Gastrocnemius medialis (tissue), 4 donors: ENCODE measurements around the gene TARS3. TPM values are rescaled to one million over a fixed set of nuclear protein-coding genes. Genes with fewer than 3 reads are reported as not detected.
A peak's percentile ranks its signal among the peaks of the same experiment; 100 is the strongest.
"Not testable (repeated sequence)": the region's sequence is repeated elsewhere in the genome, so short reads cannot be mapped to it uniquely, and the experiment has no call there.

Source experiments
- ATAC-seq, 2 donors: fragments of 150-250 bp; one replicate each; pipeline ENCODE4 v1.9.1; 2016
- DNase-seq, 2 donors: peaks; one replicate each; pipeline ENCODE4 v3.0.0-alpha.2; 2019
- H3K27ac ChIP-seq, 4 donors: fragments of 200-600 bp; sonication (generic); 1 replicate in 1 of 4; 2 replicates in 3 of 4; pipeline ENCODE4 v1.5.1; 2016 to 2018; ENCODE audit warnings: mild to moderate bottlenecking in 2 of 4, moderate library complexity in 1 of 4
- H3K27me3 ChIP-seq, 3 donors: fragments of 200-600 bp; sonication (generic) in 2 of 3; 1 replicate in 1 of 3; 2 replicates in 2 of 3; pipeline versions ENCODE4 v1.5.1 to v1.6.0; 2016 to 2019; ENCODE audit warnings: mild to moderate bottlenecking in 1 of 3, moderate library complexity in 1 of 3
- H3K36me3 ChIP-seq, 2 donors: fragments of 200-600 bp; sonication (generic) in 1 of 2; one replicate each; pipeline ENCODE4 v1.5.1; 2017 to 2018
- H3K4me1 ChIP-seq, 2 donors: fragments of 200-600 bp; sonication (generic) in 1 of 2; one replicate each; pipeline ENCODE4 v1.5.1; 2016 to 2017; ENCODE audit warnings: mild to moderate bottlenecking in 2 of 2
- H3K4me3 ChIP-seq, 4 donors: fragments of 200-600 bp; sonication (generic) in 3 of 4; 1 replicate in 1 of 4; 2 replicates in 3 of 4; pipeline ENCODE4 v1.5.1; 2016 to 2019; ENCODE audit warnings: mild to moderate bottlenecking in 2 of 4
- H3K9me3 ChIP-seq, 3 donors: fragments of 200-600 bp; sonication (generic) in 2 of 3; 1 replicate in 1 of 3; 2 replicates in 2 of 3; pipeline ENCODE4 v1.5.1; 2016 to 2019
- POLR2A ChIP-seq, 2 donors: fragments of 450-650 bp; IDR thresholded peaks; one replicate each; pipeline ENCODE4 v1.6.1; 2017; ENCODE audit warnings: antibody characterized with exemption in 2 of 2, mild to moderate bottlenecking in 2 of 2, moderate library complexity in 2 of 2
- in situ Hi-C, 4 donors: fragments of 200-750 bp; cut with MboI; loops; one replicate each; pipeline versions ENCODE4 v1.15.0 to v1.8.0; 2017; ENCODE audit warnings: low sequenced_read_pairs in 4 of 4
- intact Hi-C: fragments of 100-400 bp; cut with DNase I; formaldehyde crosslinking; loops from one replicate; pipeline ENCODE4 v1.15.1; 2023; ENCODE audit warnings: low total_unique reads
- total RNA-seq, 4 donors: library from RNA; depleted of rRNA; stranded (reverse); fragments of >200 nt; gene quantifications; one replicate each; pipeline versions ENCODE4 v1.1.0 to v1.2.3, GENCODE V29; 2016
- TF ChIP-seq, protein P1 (sequence below), 5 experiments: fragments of 450-650 bp in 3 of 5; fragments of 200-600 bp in 2 of 5; sonication (generic) in 2 of 5; IDR thresholded peaks in 4 of 5; conservative IDR thresholded peaks in 1 of 5; 1 replicate in 4 of 5; 2 replicates in 1 of 5; pipeline ENCODE4 v1.5.1; 2016 to 2019; ENCODE audit warnings: antibody characterized with exemption in 5 of 5, mild to moderate bottlenecking in 3 of 5, moderate library complexity in 3 of 5

The TARS3 gene
- total RNA-seq, 4 donors from 2014 or later, result 38.3 to 69.9 (median 55.4) TPM

GRCh38 chr15:101637038-101637437 lies 87.2 kb downstream of the TARS3 start:
- TF ChIP-seq POLR2A (IDR thresholded peaks at IDR 0.05), result no peak
- TF ChIP-seq, protein P1, sequence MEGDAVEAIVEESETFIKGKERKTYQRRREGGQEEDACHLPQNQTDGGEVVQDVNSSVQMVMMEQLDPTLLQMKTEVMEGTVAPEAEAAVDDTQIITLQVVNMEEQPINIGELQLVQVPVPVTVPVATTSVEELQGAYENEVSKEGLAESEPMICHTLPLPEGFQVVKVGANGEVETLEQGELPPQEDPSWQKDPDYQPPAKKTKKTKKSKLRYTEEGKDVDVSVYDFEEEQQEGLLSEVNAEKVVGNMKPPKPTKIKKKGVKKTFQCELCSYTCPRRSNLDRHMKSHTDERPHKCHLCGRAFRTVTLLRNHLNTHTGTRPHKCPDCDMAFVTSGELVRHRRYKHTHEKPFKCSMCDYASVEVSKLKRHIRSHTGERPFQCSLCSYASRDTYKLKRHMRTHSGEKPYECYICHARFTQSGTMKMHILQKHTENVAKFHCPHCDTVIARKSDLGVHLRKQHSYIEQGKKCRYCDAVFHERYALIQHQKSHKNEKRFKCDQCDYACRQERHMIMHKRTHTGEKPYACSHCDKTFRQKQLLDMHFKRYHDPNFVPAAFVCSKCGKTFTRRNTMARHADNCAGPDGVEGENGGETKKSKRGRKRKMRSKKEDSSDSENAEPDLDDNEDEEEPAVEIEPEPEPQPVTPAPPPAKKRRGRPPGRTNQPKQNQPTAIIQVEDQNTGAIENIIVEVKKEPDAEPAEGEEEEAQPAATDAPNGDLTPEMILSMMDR (IDR thresholded peaks at IDR 0.05 in 4 of 5, conservative IDR thresholded peaks at IDR 0.05 in 1 of 5), result no peak
- Histone ChIP-seq H3K27ac (no peak overlapping the region), H3K4me1 (peaks cover 4 to 9% of the 10 kb centered on the region in 2 donors), H3K36me3 (peaks cover 0 to 18% of the 10 kb centered on the region in 2 donors), H3K4me3 (no peak overlapping the region), H3K9me3 (no peaks in the 10 kb centered on the region), H3K27me3 (no peaks in the 10 kb centered on the region)
- intact Hi-C loops (no loop called here), in situ Hi-C loops (no loop called here)
- no peak for DNase-seq
- no peak for ATAC-seq

- no peaks in the 10 kb centered on the region for H3K27me3 ChIP-seq
- H3K9me3 ChIP-seq, result no peaks in the 10 kb centered on the region
- H3K4me1 ChIP-seq, result peaks cover 4 to 6% of the 10 kb centered on the region in 2 donors
- TF ChIP-seq, protein P1 (IDR thresholded peaks at IDR 0.05 in 4 of 5, conservative IDR thresholded peaks at IDR 0.05 in 1 of 5), result no peak
- ATAC-seq (no peak), DNase-seq (no peak)
- H3K36me3 ChIP-seq, result peaks cover 0 to 14% of the 10 kb centered on the region in 2 donors
- intact Hi-C loops, result no loop called here
- in situ Hi-C loops, result no loop called here
- no peak overlapping the region for H3K4me3 ChIP-seq
- no peak overlapping the region for H3K27ac ChIP-seq
These were observed 88.1 kb downstream of the TARS3 start for GRCh38 chr15:101635944-101636727.

GRCh38 chr15:101633356-101633755 lies 90.9 kb downstream of the TARS3 start:
- Histone ChIP-seq H3K27ac (no peak overlapping the region), H3K4me3 (no peak overlapping the region), H3K27me3 (no peaks in the 10 kb centered on the region), H3K9me3 (no peaks in the 10 kb centered on the region), H3K36me3 (no peaks in the 10 kb centered on the region), H3K4me1 (no peaks in the 10 kb centered on the region)
- DNase-seq (no peak), ATAC-seq (no peak)
- in situ Hi-C loops, result no loop called here
- intact Hi-C loops, result no loop called here
- TF ChIP-seq POLR2A (IDR thresholded peaks at IDR 0.05), result no peak
- TF ChIP-seq, protein P1 (IDR thresholded peaks at IDR 0.05 in 4 of 5, conservative IDR thresholded peaks at IDR 0.05 in 1 of 5), result no peak

- ATAC-seq, H3K4me3 ChIP-seq, DNase-seq, H3K36me3 ChIP-seq, in situ Hi-C loops, intact Hi-C loops, H3K9me3 ChIP-seq, H3K27me3 ChIP-seq: not testable (repeated sequence)
- Histone ChIP-seq H3K27ac (peak overlapping the region in 2 of 4 donors; percentile 91 to 92), H3K4me1 (peaks cover 21 to 33% of the 10 kb centered on the region in 2 donors)
These were observed 97.5 kb downstream of the TARS3 start for GRCh38 chr15:101626729-101627128.

DNA sequence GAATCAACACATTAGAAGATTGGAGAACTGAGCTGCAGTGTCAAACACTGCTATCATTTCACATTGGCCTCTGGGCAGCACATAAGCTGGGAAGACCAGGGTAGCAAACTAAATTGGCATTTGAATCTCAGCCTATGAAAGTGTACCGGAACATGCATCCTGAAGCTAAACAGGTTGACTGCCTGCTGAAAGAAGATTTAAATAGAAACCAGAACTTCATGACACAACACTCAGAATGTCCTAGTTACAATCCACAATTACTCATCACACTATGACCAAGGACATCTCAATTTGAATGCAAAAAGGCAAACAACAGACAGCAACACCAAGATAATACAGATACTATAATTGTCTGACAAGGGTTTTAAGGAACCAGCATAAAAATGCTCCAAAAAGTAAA lies 98.3 kb downstream of the TARS3 start:
- Histone ChIP-seq H3K36me3 (no peaks in the 10 kb centered on the region), H3K27me3 (no peaks in the 10 kb centered on the region), H3K4me1 (peaks cover 22 to 39% of the 10 kb centered on the region in 2 donors), H3K9me3 (no peaks in the 10 kb centered on the region), H3K4me3 (no peak overlapping the region), H3K27ac (peak overlapping the region; percentile 60 to 92 (median 88))
- ATAC-seq, result peak; percentile 99 to 100
- no peak for DNase-seq
- peak; percentile 37 to 39 for TF ChIP-seq POLR2A (IDR thresholded peaks at IDR 0.05)
- TF ChIP-seq, protein P1 (IDR thresholded peaks at IDR 0.05 in 4 of 5, conservative IDR thresholded peaks at IDR 0.05 in 1 of 5), result no peak
- in situ Hi-C loops (no loop called here), intact Hi-C loops (no loop called here)
